PC-3 (cell line): ENCODE measurements around the gene GOLGA6C.
"Not testable (repeated sequence)": the region's sequence is repeated elsewhere in the genome, so short reads cannot be mapped to it uniquely, and the experiment has no call there.

Source experiments
- EZH2 ChIP-seq: fragments of 300-600 bp; sonication (generic); IDR thresholded peaks from one replicate; pipeline ENCODE4 v1.6.1; 2017; ENCODE audit warnings: antibody characterized with exemption, mild to moderate bottlenecking, low read length; ENCODE audit not compliant: unreplicated experiment
- TF ChIP-seq, protein P1 (sequence below): fragments of 300-600 bp; sonication (generic); conservative IDR thresholded peaks from 2 replicates; pipeline ENCODE4 v1.5.1; 2017; ENCODE audit warnings: antibody characterized with exemption, low read depth, mild to moderate bottlenecking, low read length

- TF ChIP-seq, protein P1, sequence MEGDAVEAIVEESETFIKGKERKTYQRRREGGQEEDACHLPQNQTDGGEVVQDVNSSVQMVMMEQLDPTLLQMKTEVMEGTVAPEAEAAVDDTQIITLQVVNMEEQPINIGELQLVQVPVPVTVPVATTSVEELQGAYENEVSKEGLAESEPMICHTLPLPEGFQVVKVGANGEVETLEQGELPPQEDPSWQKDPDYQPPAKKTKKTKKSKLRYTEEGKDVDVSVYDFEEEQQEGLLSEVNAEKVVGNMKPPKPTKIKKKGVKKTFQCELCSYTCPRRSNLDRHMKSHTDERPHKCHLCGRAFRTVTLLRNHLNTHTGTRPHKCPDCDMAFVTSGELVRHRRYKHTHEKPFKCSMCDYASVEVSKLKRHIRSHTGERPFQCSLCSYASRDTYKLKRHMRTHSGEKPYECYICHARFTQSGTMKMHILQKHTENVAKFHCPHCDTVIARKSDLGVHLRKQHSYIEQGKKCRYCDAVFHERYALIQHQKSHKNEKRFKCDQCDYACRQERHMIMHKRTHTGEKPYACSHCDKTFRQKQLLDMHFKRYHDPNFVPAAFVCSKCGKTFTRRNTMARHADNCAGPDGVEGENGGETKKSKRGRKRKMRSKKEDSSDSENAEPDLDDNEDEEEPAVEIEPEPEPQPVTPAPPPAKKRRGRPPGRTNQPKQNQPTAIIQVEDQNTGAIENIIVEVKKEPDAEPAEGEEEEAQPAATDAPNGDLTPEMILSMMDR, result not testable (repeated sequence)
- not testable (repeated sequence) for TF ChIP-seq EZH2
These were observed 17.5 kb downstream of the GOLGA6C start for GRCh38 chr15:75275617-75276016.
